DMS 273 (cell line): ENCODE data around the gene PLB1.

ENCODE experiments used
- DNase-seq: peaks from one replicate; lab custom pipeline; 2025; ENCODE audit not compliant: unreplicated experiment; lab: John Stamatoyannopoulos, UW

PLB1 gene

GRCh38 chr2:28495551-28496250 is at the start of gene PLB1:
Gene PLB1, plus strand, starts transcription at chr2:28496060. Its CDS starts 55 bp downstream, at chr2:28496115.
- no peak for DNase-seq

GRCh38 chr2:28446531-28446930 is 49.3 kb upstream of the PLB1 start:
- no peak for DNase-seq

DNA sequence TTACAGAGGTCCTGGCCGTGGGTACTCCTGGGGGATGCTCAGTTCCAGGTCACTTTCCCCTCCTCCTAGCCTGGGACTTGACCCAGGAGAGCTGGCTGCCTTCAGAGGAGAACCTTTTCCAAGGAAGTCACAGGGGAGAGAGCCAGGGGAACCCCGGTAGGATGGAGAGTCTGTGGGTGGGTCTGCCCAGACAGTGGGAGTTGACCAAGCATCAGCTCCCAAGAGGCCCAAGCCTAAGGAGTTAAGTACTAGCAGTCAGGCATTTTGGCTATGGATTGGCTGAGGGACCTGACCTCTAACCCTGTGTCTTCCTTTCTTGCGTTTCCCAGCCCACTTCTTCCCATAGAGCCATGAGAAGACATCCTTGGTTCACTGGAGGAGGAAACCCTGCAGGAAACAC is 48.8 kb upstream of the PLB1 start:
- no peak for DNase-seq

DNA sequence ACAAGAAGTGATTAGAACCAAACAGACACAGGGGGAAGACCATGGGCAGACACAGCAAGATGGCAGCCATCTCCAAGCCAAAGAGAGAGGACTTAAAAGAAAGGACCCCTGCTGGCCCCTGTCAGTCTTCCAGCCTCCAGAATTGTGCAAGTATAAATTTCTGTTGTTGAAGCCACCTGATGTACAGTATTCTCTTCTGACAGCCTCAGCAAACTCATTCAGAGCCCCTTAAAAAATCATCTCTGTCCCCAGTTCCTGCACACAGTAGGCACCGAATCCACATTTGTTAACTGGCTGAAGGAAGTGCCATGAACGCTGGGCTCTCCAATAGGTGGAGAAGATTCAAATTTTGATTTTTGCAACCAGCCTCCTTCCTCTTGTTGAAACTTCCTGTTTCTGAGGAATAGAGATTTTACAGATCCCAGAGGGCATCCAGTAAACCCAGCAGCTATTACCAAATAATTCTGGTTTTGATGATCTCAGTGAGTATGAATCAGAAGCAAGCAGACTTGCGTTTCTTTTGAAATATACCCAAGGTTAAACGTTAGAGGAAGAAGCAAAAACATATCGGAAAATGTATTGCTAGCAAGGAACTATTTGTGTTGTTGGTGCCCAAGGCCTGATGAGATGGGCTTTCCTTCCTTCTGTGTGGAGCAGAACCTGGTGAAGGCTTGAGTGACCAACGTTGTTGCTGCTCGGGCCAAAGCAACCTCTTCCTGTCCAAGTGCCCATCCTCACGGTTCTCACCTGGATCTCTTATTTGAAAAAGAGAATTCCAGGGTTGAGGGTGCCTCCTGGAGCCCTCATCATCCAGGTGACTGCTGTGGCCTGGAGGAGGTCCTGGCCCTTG is 47.7 kb upstream of the PLB1 start:
- no peak for DNase-seq

- DNase-seq: no peak
Observed at GRCh38 chr2:28448793-28449100, 47.1 kb upstream of the PLB1 start.

- no peak for DNase-seq
Observed at GRCh38 chr2:28449126-28449487, 46.8 kb upstream of the PLB1 start.

DNA sequence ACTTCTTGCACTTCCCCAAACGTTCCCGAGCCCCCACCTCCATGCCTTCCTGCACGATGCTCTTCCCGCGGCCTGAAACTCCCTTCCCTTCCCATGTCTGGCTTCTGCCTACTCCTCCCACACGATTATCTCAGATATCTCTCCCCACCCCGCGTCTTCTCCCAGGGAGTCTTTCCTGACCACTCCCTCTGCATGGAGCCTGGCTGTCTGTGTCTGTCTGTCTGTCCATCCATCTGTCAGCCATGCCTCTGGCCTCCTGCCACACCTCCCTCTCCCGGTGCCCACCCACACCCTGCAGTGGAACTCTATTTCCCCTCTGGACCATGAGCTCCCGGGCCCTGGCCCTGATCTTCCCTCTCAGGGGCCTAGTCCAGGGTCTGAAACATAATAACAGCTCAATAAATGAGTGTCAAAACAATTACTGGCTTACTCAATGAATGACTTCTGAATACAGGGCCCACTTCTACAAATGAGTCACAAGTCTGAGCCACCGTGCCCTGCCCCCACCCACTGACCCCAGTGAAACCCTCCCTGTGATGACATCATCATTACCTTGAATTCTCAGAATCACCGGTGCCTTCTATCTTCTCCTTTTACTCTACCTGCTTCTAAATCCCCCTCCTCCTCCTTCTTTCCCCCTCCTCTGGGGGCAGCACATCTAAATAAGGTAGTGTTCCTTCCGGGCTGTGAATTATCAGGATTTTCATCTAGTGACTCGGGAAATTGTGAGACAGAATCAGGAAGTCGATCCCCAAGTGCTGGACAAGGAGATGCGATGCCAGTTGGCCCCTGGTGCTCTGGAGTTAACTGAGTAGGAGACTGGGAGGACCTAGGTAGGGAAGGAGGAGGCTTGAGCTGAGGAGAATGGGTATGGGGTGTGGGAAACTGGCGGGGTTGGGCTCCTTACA is 46.1 kb upstream of the PLB1 start:
- DNase-seq: peak; percentile 43

DNA sequence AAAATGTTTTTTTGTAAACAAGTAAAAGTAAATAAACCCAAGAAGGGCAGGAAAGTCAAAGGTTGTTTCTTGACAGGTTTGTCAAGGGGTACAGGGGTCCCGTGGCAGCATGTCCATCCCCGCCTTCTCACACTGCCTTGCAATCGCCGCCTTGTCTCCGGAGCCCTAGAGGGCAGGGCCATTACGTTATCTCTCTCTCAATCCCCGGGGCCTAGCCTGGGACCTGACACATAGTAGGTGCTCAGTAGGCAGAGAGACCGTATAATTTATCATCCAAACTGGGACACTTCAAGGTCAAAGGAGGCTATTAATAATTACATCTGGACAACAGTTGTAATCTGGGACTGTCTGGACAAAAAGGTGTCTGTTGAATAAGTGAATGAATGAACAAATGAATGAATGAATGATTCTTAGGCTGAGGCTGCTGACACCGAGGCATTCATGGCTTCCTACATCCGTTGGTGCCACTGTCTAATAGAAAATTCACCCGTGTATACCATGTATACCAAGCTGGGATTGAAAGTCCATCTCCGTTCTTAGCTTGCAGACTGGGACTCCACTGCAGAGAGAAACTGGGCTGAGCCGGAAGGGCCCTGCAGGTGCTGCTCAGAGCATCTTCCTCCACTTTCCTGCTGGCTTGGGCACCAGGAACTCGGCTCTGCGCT is 44.8 kb upstream of the PLB1 start:
- DNase-seq: no peak

DNA sequence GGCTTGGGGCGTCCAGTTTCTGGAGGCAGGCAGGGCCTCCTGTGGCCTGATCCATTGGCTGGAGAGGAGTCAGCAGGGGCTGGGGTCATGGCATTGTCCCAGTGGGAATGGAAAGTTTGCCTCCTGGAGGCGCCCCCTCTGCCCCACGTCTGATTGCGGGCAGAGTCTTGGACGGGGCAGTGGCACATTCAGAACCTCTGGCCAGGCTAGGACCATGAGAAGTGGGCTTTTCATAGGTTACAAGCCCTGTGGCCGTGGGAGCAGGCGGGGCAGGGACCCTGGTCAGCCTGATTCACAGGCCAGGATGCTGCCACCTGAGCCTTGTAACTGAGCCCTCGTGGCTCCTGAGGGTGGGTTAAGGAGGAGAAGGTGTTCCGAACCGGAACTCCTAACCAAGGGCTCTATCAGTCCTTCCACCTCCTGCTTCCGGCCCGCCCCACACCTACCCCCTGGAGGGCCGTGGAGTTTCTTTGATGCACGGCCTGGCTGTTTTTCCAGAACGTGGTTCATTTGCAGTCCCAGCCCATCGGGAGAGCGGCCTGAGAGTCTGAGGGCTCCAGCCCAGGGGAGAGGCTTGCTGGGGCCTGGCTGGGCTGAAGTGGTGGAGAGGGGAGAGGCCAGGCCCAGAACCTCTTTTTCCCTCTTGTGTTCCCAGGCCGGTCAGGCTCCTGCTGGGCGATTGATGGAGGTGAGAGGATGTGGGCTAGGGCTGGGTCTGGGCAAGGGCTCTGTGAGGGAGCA is 43.9 kb upstream of the PLB1 start:
- DNase-seq: no peak

DNA sequence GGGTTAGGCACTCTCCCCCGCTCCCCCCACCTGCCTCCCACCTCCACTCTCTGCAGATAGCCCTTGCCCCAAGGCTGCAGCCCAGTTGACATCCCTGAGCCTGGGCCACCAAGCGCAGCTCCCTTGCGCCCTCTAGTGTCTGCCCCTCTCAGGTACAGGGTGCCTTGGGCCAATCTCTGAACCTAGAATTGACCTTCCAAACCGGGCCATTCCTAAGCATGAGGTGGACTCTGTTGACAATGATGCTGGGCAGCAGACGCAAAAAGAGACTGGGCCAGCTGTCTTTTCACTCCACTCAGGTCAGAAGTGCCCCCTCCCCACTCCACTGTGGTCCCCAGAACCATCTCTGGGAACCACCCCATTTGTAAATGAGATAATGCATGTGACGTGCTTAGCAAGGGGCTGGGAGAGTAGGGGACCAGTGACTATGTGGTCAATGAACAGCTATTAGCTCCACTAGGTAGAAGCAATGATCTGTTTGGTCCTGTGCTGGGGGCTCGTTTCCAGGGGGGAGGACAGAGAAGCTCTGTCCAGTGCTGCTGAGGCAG is 43.3 kb upstream of the PLB1 start:
- DNase-seq: peak; percentile 83

DNA sequence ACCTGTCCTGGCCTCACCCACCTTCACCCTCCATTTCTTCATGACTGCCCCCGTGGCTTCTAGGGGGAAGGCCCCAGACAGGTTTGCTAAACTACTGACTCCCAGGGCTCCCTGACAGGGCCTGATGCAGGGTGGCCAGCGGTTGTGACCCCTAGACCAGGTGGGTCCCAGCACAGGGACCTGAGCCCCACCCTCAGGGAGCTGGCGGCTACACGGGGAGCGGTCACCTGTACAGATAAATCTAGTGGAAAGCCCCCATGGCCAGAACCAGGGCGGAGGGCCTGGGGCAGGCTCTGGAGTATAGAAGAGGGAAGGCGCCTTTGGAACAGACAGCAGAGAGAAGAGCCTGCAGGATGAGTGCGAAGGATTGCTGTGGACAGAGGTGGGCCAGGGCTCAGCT is 42.5 kb upstream of the PLB1 start:
- DNase-seq: no peak

GRCh38 chr2:28454016-28454930 is 41.6 kb upstream of the PLB1 start:
- no peak for DNase-seq

- no peak for DNase-seq
Observed at GRCh38 chr2:28457237-28457636, 38.6 kb upstream of the PLB1 start.

- no peak for DNase-seq
Observed at GRCh38 chr2:28461056-28461455, 34.8 kb upstream of the PLB1 start.

DNA sequence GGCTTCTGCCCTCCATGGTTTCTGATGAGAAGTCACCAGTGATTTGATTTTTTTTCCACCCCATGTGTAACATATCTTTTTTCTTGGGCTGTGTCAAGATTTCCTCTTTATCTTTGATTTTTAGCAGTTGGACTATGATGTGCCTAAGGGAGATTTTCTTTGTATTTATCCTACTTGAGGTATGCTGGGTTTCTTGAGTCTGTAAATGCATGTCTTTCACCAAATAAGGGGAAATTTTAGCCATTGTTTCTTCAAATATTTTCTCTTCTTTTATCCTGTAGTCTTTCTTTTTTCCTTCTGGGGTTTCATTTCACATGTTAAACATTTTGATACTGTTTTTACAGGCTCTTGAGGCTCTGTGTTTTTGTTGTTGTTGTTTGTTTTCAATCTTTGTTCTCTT is 33.7 kb upstream of the PLB1 start:
- no peak for DNase-seq

DNA sequence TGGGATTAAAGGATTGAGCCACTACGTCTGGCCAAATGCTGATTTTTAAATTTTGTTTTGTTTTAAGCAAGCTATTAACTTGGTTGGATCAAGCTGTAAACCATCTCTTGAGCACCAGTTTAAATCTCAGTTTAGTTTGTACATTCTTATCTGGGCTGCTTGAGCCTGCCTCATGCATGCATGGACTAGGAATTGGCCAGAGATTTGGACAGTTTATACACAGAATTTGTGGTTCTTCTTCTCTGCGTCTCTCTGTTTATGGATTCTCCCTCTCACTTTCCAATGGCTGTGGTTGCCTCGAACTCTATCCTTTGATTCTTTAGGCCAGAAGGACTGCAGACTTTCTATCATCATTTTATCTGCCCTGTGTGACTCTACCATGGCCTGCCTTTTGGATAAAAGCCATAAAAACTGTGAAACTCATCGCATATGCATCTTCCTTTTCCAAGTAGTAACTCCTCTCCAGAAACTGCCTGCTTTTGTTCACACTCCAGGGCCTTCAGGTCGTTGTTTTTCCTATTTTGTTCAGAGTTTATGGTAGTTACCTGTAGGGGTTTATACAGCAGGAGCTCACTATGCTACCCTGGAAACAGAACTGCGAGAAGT is 32.5 kb upstream of the PLB1 start:
- no peak for DNase-seq

GRCh38 chr2:28463893-28464292 is 32.0 kb upstream of the PLB1 start:
- DNase-seq: no peak

DNA sequence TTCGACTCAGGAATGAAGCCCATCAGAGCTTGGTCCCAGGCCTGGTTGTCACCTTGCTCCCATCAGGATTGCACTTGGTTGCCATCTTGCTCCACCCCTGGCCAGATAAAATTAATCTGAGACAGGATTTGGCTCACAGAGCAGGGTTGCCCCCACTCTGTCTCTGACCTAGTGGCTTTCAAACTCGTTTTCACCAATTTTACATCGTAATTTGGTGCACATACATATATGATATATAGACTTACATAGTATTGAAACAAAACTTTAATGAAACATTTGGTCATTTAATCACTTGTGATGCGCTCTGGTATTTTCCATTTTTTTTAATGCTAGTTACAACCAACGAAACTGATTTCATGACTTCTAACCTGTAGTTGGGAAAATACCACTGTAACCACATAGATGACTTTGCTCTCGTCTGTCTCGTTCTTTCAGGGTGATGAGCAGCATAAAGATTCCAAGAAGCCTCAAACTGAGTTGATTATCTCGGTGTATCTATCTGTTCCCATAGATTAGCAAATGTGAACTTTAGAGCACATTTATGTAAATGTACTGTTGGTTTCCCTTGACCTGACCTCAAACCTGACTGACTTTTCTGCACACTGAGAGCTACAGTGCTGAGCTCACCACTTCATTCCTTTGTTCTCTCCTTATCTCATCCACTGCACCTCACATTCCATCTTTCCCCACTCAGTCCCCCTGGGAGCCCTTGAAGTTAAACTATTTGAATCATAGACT is 30.5 kb upstream of the PLB1 start:
- DNase-seq: no peak
